Measurements from ENCODE around the gene BMP7.

BMP7 gene

GRCh38 chr20:57261457-57262251, 4.8 kb downstream of the BMP7 start:
- no peak for TF ChIP-seq CTCF (conservative IDR thresholded peaks at IDR 0.05; ENCODE audit: low read length)
- no peak overlapping the region for H3K4me3 ChIP-seq (ENCODE audit: low read length)
- DNase-seq (ENCODE audit: low read depth) = no peak

GRCh38 chr20:57260934-57261333, 5.5 kb downstream of the BMP7 start:
- TF ChIP-seq CTCF (conservative IDR thresholded peaks at IDR 0.05; ENCODE audit: low read length) = no peak
- no peak overlapping the region for H3K4me3 ChIP-seq (ENCODE audit: low read length)

GRCh38 chr20:57259938-57260921, 6.2 kb downstream of the BMP7 start:
- no peak overlapping the region for H3K4me3 ChIP-seq (ENCODE audit: low read length)
- no peak for TF ChIP-seq CTCF (conservative IDR thresholded peaks at IDR 0.05; ENCODE audit: low read length)
- no peak for DNase-seq (ENCODE audit: low read depth)

More at GRCh38 chr20:57260934-57261333, 5.5 kb downstream of the BMP7 start:
- DNase-seq (ENCODE audit: low read depth) = no peak

- no peak for TF ChIP-seq CTCF (conservative IDR thresholded peaks at IDR 0.05; ENCODE audit: low read length)
- DNase-seq (ENCODE audit: low read depth) = no peak
- no peak overlapping the region for H3K4me3 ChIP-seq (ENCODE audit: low read length)
Measured at GRCh38 chr20:57259121-57259937, 7.1 kb downstream of the BMP7 start.

- H3K4me3 ChIP-seq (ENCODE audit: low read length) = no peak overlapping the region
- DNase-seq (ENCODE audit: low read depth) = no peak
- no peak for TF ChIP-seq CTCF (conservative IDR thresholded peaks at IDR 0.05; ENCODE audit: low read length)
Measured at GRCh38 chr20:57257701-57258453, 8.6 kb downstream of the BMP7 start.

GRCh38 chr20:57256908-57257307, 9.5 kb downstream of the BMP7 start:
- DNase-seq (ENCODE audit: low read depth) = no peak
- no peak overlapping the region for H3K4me3 ChIP-seq (ENCODE audit: low read length)
- no peak for TF ChIP-seq CTCF (conservative IDR thresholded peaks at IDR 0.05; ENCODE audit: low read length)

Data from AG10803 (cell line).